ENCODE data around the gene CATSPER1. TPM values are rescaled to one million over a fixed set of nuclear protein-coding genes. Genes with fewer than 3 reads are reported as not detected.
A peak's percentile ranks its signal among the peaks of the same experiment; 100 is the strongest.

The CATSPER1 gene
- total RNA-seq, 1 donor from 2014 or later = 0.54 TPM

DNA sequence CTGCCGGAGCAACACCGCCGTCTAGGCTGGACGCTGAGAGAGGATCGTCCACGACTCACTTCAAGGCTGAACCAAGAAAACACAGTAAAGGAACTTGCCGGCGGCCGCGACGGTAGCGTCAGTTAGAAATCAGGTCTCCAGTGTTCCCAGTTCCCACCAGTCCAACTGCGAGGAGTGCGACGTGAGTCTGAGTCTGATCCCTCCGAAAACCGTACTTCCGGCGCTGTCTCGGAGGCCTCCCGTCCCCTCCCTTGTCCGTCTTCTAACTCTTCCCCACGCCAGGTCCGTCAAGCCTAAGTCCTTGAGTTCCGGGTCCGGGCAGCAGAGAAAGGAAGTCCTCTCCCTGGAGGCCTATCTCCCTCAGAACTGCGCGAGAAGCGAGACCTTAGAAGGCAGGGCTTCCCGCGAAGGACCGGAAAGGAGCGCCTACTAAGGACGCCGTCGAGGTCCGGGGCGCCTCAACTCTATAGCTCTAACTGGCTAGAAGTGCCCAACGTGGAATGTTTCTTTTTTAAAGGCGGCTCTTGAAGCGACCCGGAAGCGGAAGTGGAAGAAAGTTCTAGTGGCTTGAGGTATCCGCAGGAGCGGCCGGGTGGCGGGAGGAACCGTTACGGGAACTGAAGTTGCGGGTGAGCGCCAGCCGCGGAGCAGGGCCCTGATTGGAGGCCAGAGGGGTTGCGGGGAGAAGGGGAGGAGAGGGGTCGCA lies 24.2 kb downstream of the CATSPER1 start, which contains the start of the genes BANF1 and EIF1AD:
Gene BANF1, plus strand, starts transcription at position 562 of the 706 bp plus-strand sequence. CDS start 748 bp downstream, outside the sequence.
Gene EIF1AD, minus strand, starts transcription at position 216 of the 706 bp plus-strand sequence. CDS start 1,768 bp downstream, outside the sequence.
- peaks cover 29% of the 10 kb centered on the region for H3K4me1 Mint-ChIP-seq (ENCODE audit: unreplicated experiment)
- peak within 1 kb of the TSS; percentile 100 for H3K27ac Mint-ChIP-seq (ENCODE audit: unreplicated experiment)
- H3K36me3 Mint-ChIP-seq (ENCODE audit: unreplicated experiment) = peaks cover 24% of the 10 kb centered on the region
- TF ChIP-seq, protein P1, sequence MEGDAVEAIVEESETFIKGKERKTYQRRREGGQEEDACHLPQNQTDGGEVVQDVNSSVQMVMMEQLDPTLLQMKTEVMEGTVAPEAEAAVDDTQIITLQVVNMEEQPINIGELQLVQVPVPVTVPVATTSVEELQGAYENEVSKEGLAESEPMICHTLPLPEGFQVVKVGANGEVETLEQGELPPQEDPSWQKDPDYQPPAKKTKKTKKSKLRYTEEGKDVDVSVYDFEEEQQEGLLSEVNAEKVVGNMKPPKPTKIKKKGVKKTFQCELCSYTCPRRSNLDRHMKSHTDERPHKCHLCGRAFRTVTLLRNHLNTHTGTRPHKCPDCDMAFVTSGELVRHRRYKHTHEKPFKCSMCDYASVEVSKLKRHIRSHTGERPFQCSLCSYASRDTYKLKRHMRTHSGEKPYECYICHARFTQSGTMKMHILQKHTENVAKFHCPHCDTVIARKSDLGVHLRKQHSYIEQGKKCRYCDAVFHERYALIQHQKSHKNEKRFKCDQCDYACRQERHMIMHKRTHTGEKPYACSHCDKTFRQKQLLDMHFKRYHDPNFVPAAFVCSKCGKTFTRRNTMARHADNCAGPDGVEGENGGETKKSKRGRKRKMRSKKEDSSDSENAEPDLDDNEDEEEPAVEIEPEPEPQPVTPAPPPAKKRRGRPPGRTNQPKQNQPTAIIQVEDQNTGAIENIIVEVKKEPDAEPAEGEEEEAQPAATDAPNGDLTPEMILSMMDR (IDR thresholded peaks at IDR 0.05) = no peak
- H3K9me3 Mint-ChIP-seq (ENCODE audit: unreplicated experiment) = no peaks in the 10 kb centered on the region
- H3K27me3 Mint-ChIP-seq (ENCODE audit: unreplicated experiment) = no peaks in the 10 kb centered on the region
- DNase-seq (ENCODE audit: extremely low spot score, unreplicated experiment) = peak; percentile 97
- H3K4me3 Mint-ChIP-seq (ENCODE audit: unreplicated experiment) = peak within 1 kb of the TSS; percentile 96

DNA sequence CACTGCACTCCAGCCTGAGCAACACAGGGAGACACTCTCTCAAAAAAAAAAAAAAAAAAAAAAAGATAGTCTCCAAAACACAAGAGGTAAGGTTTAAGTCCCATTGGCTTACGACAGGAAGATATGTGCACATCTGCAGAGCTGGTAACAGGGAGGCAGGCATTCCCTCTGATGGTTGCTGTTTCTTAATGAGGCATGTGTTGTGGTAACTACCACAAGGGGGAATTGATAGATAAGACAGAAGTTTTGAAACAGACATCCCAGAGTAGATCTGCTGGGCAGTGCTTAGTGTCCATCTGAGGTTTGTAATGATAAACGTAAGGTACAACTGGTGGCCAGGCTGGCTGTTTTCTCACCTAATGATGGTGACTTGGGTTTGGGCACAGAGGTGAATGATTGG lies 29.0 kb downstream of the CATSPER1 start:
- no peak for DNase-seq (ENCODE audit: extremely low spot score, unreplicated experiment)
- Mint-ChIP-seq H3K4me3 (ENCODE audit: unreplicated experiment) (no peak overlapping the region), H3K36me3 (ENCODE audit: unreplicated experiment) (peaks cover 31% of the 10 kb centered on the region), H3K4me1 (ENCODE audit: unreplicated experiment) (peaks cover 18% of the 10 kb centered on the region), H3K9me3 (ENCODE audit: unreplicated experiment) (no peaks in the 10 kb centered on the region), H3K27me3 (ENCODE audit: unreplicated experiment) (no peaks in the 10 kb centered on the region), H3K27ac (ENCODE audit: unreplicated experiment) (no peak overlapping the region)
- TF ChIP-seq, protein P1 (IDR thresholded peaks at IDR 0.05) = no peak

DNA sequence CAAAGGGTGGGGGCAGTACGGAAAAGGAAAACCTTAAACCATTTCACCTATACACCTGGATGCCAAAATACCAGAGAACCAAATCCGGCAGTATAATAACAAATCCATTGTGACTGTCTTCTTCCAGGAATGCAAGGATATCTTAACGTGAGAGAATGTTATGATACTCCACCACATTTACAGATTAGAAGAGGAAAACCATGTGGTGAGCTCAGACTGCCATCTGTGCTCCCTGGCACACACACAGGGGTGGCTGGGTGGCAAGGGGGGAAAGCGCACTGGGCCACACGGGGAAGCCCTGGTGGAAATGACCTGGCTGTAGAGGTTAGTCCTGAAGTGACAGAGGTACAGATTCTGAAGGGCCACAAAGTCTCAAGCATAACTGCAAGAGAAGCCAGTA lies 34.2 kb downstream of the CATSPER1 start:
- no peak overlapping the region for H3K4me3 Mint-ChIP-seq (ENCODE audit: unreplicated experiment)
- H3K36me3 Mint-ChIP-seq (ENCODE audit: unreplicated experiment) = peaks cover 14% of the 10 kb centered on the region
- DNase-seq (ENCODE audit: extremely low spot score, unreplicated experiment) = no peak
- H3K9me3 Mint-ChIP-seq (ENCODE audit: unreplicated experiment) = no peaks in the 10 kb centered on the region
- TF ChIP-seq, protein P1 (IDR thresholded peaks at IDR 0.05) = no peak
- H3K27me3 Mint-ChIP-seq (ENCODE audit: unreplicated experiment) = no peaks in the 10 kb centered on the region
- no peak overlapping the region for H3K27ac Mint-ChIP-seq (ENCODE audit: unreplicated experiment)
- H3K4me1 Mint-ChIP-seq (ENCODE audit: unreplicated experiment) = peaks cover 5% of the 10 kb centered on the region

DNA sequence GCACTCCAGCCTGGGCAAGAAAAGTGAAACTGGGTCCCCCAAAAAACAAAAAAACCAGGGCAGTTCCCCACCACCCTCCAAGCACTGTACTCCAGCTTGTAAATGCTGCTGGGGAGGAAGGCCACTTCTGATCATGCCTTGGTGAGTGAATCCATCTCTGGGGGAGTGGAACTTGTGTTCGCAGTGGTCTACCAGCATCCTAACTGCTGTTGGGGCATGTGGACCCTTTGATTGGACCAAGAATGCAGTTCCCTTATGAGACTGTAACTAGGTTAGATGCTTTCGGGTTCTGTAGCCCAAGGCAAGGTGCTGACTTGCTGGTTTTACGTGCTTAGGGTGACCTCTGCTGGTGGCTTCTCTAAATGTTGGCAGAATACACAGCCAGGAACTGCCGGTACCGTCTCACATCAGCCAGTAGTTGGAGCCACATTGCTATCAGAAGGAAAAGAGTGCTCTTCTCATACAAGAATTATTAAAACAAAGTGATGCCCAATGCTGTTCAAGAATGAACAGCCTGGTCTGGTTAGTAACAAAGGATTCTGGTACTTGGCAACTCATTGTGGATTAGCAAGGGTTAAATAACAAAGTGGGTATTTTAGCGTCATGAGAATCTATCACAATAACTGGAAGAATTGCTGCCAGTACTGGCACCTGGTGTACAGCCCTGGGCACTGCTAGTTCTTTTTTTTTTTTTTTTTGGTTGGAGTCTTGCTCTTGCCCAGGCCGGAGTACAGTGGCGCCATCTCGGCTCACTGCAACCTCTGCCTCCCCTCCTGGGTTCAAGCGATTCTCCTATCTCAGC lies 37.3 kb downstream of the CATSPER1 start:
- H3K27ac Mint-ChIP-seq (ENCODE audit: unreplicated experiment) = peak overlapping the region; percentile 73
- H3K4me3 Mint-ChIP-seq (ENCODE audit: unreplicated experiment) = no peak overlapping the region
- no peaks in the 10 kb centered on the region for H3K27me3 Mint-ChIP-seq (ENCODE audit: unreplicated experiment)

More for the DNA sequence above, 37.3 kb downstream of the CATSPER1 start:
- peaks cover 5% of the 10 kb centered on the region for H3K36me3 Mint-ChIP-seq (ENCODE audit: unreplicated experiment)
- H3K9me3 Mint-ChIP-seq (ENCODE audit: unreplicated experiment) = no peaks in the 10 kb centered on the region
- peaks cover 5% of the 10 kb centered on the region for H3K4me1 Mint-ChIP-seq (ENCODE audit: unreplicated experiment)
- peak; percentile 95 for DNase-seq (ENCODE audit: extremely low spot score, unreplicated experiment)
- TF ChIP-seq, protein P1 (IDR thresholded peaks at IDR 0.05) = peak; percentile 98
